IMR-90 (cell line): Measurements from ENCODE around the gene RERE. TPM values are rescaled to one million over a fixed set of nuclear protein-coding genes. Genes with fewer than 3 reads are reported as not detected.

ENCODE experiments used
- ATAC-seq: fragments of 200-7000 bp; cut with Tn5 transposase; 2 replicates; pipeline ENCODE4 v1.9.1; 2020; ENCODE audit warnings: low read depth, mild to moderate bottlenecking, moderate library complexity
- BruUV-seq: library from RNA; stranded (reverse); fragments of 400-500 nt; replicated peaks from 2 replicates; lab custom pipeline; 2021; lab: Mats Ljungman, UMichigan
- CTCF ChIA-PET: fragments of 300-600 bp; formaldehyde crosslinking; extraction: SDS; loops from one replicate; lab custom pipeline; 2021; ENCODE audit warnings: antibody characterized with exemption; lab: Yijun Ruan, JAX
- POLR2A ChIA-PET: fragments of 300-600 bp; sonication (Branson Sonifier 250); formaldehyde crosslinking; loops from one replicate; lab custom pipeline; 2022; ENCODE audit warnings: antibody characterized with exemption; ENCODE audit not compliant: unreplicated experiment; lab: Charles Lee
- DNase-seq: peaks from one replicate; pipeline ENCODE4 v3.0.0; 2013
- H2AFZ ChIP-seq: replicated peaks from 2 replicates; pipeline ENCODE3; 2013; ENCODE audit warnings: low read length, mild to moderate bottlenecking; ENCODE audit not compliant: poor library complexity
- H2AK5ac ChIP-seq: 2 replicates; pipeline ENCODE4 v1.6.1; 2013; ENCODE audit warnings: low read depth, low read length, inconsistent platforms
- H2AK9ac ChIP-seq: replicated peaks from 2 replicates; pipeline ENCODE3; 2013; ENCODE audit warnings: mild to moderate bottlenecking, low read depth, low read length, moderate library complexity; ENCODE audit not compliant: poor library complexity
- H2BK120ac ChIP-seq: 2 replicates; pipeline ENCODE4 v1.6.1; 2013; ENCODE audit warnings: low read depth, low read length, inconsistent platforms
- H2BK15ac ChIP-seq: 3 replicates; pipeline ENCODE4 v1.6.1; 2013; ENCODE audit warnings: low read depth, low read length, inconsistent platforms
- H2BK20ac ChIP-seq: 2 replicates; pipeline ENCODE4 v1.6.1; 2013; ENCODE audit warnings: low read depth, mild to moderate bottlenecking, inconsistent platforms, low read length, moderate library complexity
- H2BK5ac ChIP-seq: 2 replicates; pipeline ENCODE4 v1.6.1; 2013; ENCODE audit warnings: mild to moderate bottlenecking, low read depth, low read length, inconsistent platforms; ENCODE audit not compliant: poor library complexity, severe bottlenecking
- H3K14ac ChIP-seq: replicated peaks from 2 replicates; pipeline ENCODE4 v1.6.1; 2013; ENCODE audit warnings: low read depth, low read length, inconsistent platforms
- H3K18ac ChIP-seq: 2 replicates; pipeline ENCODE4 v1.6.1; 2013; ENCODE audit warnings: low read depth, low read length, control low read depth
- H3K23ac ChIP-seq: 2 replicates; pipeline ENCODE4 v1.6.1; 2013; ENCODE audit warnings: low read depth, low read length, inconsistent platforms
- H3K27ac ChIP-seq: 2 replicates; pipeline ENCODE4 v1.5.1; 2013; ENCODE audit warnings: mild to moderate bottlenecking, control low read depth, low read length; ENCODE audit not compliant: insufficient read depth
- H3K27me3 ChIP-seq: 2 replicates; pipeline ENCODE4 v1.6.1; 2013; ENCODE audit warnings: low read length; ENCODE audit not compliant: control insufficient read depth, insufficient read depth
- H3K36me3 ChIP-seq: 2 replicates; pipeline ENCODE4 v1.6.1; 2013; ENCODE audit warnings: low read length, mixed read lengths; ENCODE audit not compliant: control insufficient read depth, insufficient read depth
- H3K4ac ChIP-seq: 2 replicates; pipeline ENCODE4 v1.6.1; 2013; ENCODE audit warnings: low read depth, low read length, inconsistent platforms
- H3K4me1 ChIP-seq: 2 replicates; pipeline ENCODE4 v1.6.1; 2013; ENCODE audit warnings: low read length, mixed read lengths; ENCODE audit not compliant: control insufficient read depth, insufficient read depth
- H3K4me2 ChIP-seq: 2 replicates; pipeline ENCODE4 v1.6.1; 2013; ENCODE audit warnings: low read depth, mild to moderate bottlenecking, control low read depth, low read length, moderate library complexity
- H3K4me3 ChIP-seq: 2 replicates; pipeline ENCODE4 v1.5.1; 2013; ENCODE audit warnings: low read depth, mild to moderate bottlenecking, control low read depth, low read length, moderate library complexity; ENCODE audit not compliant: insufficient read depth
- H3K56ac ChIP-seq: 2 replicates; pipeline ENCODE4 v1.6.1; 2013; ENCODE audit warnings: low read length, inconsistent platforms; ENCODE audit not compliant: insufficient read depth; ENCODE audit errors: extremely low read depth
- H3K79me1 ChIP-seq, 2 experiments: 2 replicates each; pipeline ENCODE4 v1.6.1; 2013; ENCODE audit warnings: low read length in 2 of 2, inconsistent platforms in 1 of 2, low read depth in 1 of 2
- H3K9ac ChIP-seq: 2 replicates; pipeline ENCODE4 v1.6.1; 2013; ENCODE audit warnings: low read depth, low read length, control low read depth
- H3K9me1 ChIP-seq: 2 replicates; pipeline ENCODE4 v1.6.1; 2013; ENCODE audit warnings: low read length, inconsistent platforms; ENCODE audit not compliant: insufficient read depth
- H3K9me3 ChIP-seq: 2 replicates; pipeline ENCODE4 v1.6.1; 2013; ENCODE audit warnings: low read length; ENCODE audit not compliant: control insufficient read depth, insufficient read depth
- H4K20me1 ChIP-seq: 2 replicates; pipeline ENCODE4 v1.6.1; 2013; ENCODE audit warnings: low read length, inconsistent platforms; ENCODE audit not compliant: insufficient read depth
- H4K5ac ChIP-seq: 2 replicates; pipeline ENCODE4 v1.6.1; 2013; ENCODE audit warnings: mild to moderate bottlenecking, low read depth, low read length, control low read depth
- H4K8ac ChIP-seq, 2 experiments: 2 replicates each; pipeline ENCODE4 v1.6.1; 2013; ENCODE audit warnings: low read depth in 2 of 2, low read length in 2 of 2, control low read depth in 1 of 2, inconsistent platforms in 1 of 2
- H4K91ac ChIP-seq: 2 replicates; pipeline ENCODE4 v1.6.1; 2013; ENCODE audit warnings: low read depth, low read length, inconsistent platforms; ENCODE audit not compliant: insufficient read depth
- BHLHE40 ChIP-seq: fragments of 150-350 bp; IDR thresholded peaks from 2 replicates; pipeline ENCODE4 v1.6.1; 2016; ENCODE audit warnings: mild to moderate bottlenecking, low read depth, low read length
- CEBPB ChIP-seq: IDR thresholded peaks from 2 replicates; pipeline ENCODE4 v1.6.1; 2012; ENCODE audit warnings: low read depth, low read length, improper control_type of control experiment
- CHD1 ChIP-seq: IDR thresholded peaks from 2 replicates; pipeline ENCODE4 v1.6.1; 2012; ENCODE audit warnings: low read depth, low read length, improper control_type of control experiment
- CTCF ChIP-seq: conservative IDR thresholded peaks from 2 replicates; pipeline ENCODE4 v1.5.1; 2012; ENCODE audit warnings: mild to moderate bottlenecking, low read depth, low read length, improper control_type of control experiment
- ELK1 ChIP-seq: fragments of 150-350 bp; IDR thresholded peaks from 2 replicates; pipeline ENCODE4 v1.6.1; 2016; ENCODE audit warnings: low read depth, mild to moderate bottlenecking, low read length, moderate library complexity, borderline replicate concordance
- FOS ChIP-seq: fragments of 150-350 bp; IDR thresholded peaks from 2 replicates; pipeline ENCODE4 v1.6.1; 2016; ENCODE audit warnings: low read depth, low read length
- MAFK ChIP-seq: IDR thresholded peaks from 2 replicates; pipeline ENCODE4 v1.6.1; 2012; ENCODE audit warnings: low read depth, low read length, improper control_type of control experiment
- MAZ ChIP-seq: IDR thresholded peaks from 2 replicates; pipeline ENCODE4 v1.6.1; 2012; ENCODE audit warnings: low read depth, mild to moderate bottlenecking, low read length, improper control_type of control experiment, moderate library complexity, borderline replicate concordance
- MXI1 ChIP-seq: IDR thresholded peaks from 2 replicates; pipeline ENCODE4 v1.6.1; 2012; ENCODE audit warnings: low read depth, mild to moderate bottlenecking, low read length, moderate library complexity, borderline replicate concordance
- NFE2L2 ChIP-seq: fragments of 150-350 bp; IDR thresholded peaks from 2 replicates; pipeline ENCODE4 v1.6.1; 2016; ENCODE audit warnings: low read depth, mild to moderate bottlenecking, low read length
- POLR2A ChIP-seq: IDR thresholded peaks from 2 replicates; pipeline ENCODE4 v1.6.1; 2012; ENCODE audit warnings: mild to moderate bottlenecking, low read depth, low read length
- RAD21 ChIP-seq: IDR thresholded peaks from 2 replicates; pipeline ENCODE4 v1.6.1; 2012; ENCODE audit warnings: low read length, improper control_type of control experiment
- RCOR1 ChIP-seq: IDR thresholded peaks from 2 replicates; pipeline ENCODE4 v1.6.1; 2012; ENCODE audit warnings: mild to moderate bottlenecking, low read length, improper control_type of control experiment; ENCODE audit not compliant: insufficient replicate concordance
- RFX5 ChIP-seq: IDR thresholded peaks from 2 replicates; pipeline ENCODE4 v1.8.0; 2012; ENCODE audit warnings: low read depth, mild to moderate bottlenecking, low read length, moderate library complexity
- SMC3 ChIP-seq: fragments of 150-350 bp; IDR thresholded peaks from 2 replicates; pipeline ENCODE4 v1.6.1; 2016; ENCODE audit warnings: low read depth, mild to moderate bottlenecking, antibody characterized with exemption, low read length, moderate library complexity
- USF2 ChIP-seq: fragments of 150-350 bp; IDR thresholded peaks from 2 replicates; pipeline ENCODE4 v1.6.1; 2017; ENCODE audit warnings: mild to moderate bottlenecking, antibody characterized with exemption, low read length, low read depth
- WGBS, 2 experiments: methylation state at CpG; one replicate each; pipeline versions ENCODE4 v1.1.5 to v1.1.7; 2013; ENCODE audit warnings: missing lambda C conversion rate in 2 of 2; ENCODE audit not compliant: insufficient read length in 1 of 2; ENCODE audit errors: extremely low coverage in 2 of 2; 5-methylcytosine and 5-hydroxymethylcytosine counted together
- dilution Hi-C: fragments of 300-500 bp; cut with HindIII; formaldehyde crosslinking; loops from one replicate; pipeline ENCODE4 v1.14.3; 2018; ENCODE audit warnings: low sequenced_read_pairs; ENCODE audit not compliant: unreplicated experiment
- in situ Hi-C: fragments of 300-500 bp; cut with MboI; formaldehyde crosslinking; loops from 3 replicates; pipeline ENCODE4 v1.14.3; 2019; ENCODE audit warnings: low sequenced_read_pairs, inconsistent platforms, mixed read lengths
- intact Hi-C: fragments of 100-400 bp; cut with micrococcal nuclease; formaldehyde crosslinking; loops from 2 replicates; pipeline ENCODE4 v1.10.0; 2022
- polyA plus RNA-seq, 3 experiments: library from polyadenylated mRNA; depleted of rRNA; stranded (reverse); fragments of >200 nt; gene quantifications; 2 replicates each; pipeline ENCODE4 v1.2.3, GENCODE V29; 2012; ENCODE audit warnings: low replicate concordance in 1 of 3
- total RNA-seq: library from RNA; depleted of rRNA; stranded (reverse); fragments of >200 nt; gene quantifications from 2 replicates; pipeline ENCODE4 v1.2.3, GENCODE V29; 2012

RERE gene
- total and polyA plus RNA-seq, 2 of the 4 experiments (the other 2 are of a cell fraction), result 11.5 to 25.1 TPM

- DNase-seq (no peak), ATAC-seq (no peak)
- Histone ChIP-seq H2BK15ac (no peak overlapping the region), H4K91ac (no peak overlapping the region), H2BK5ac (no peak overlapping the region), H3K79me1 (peaks cover 10 to 15% of the 10 kb centered on the region in 2 experiments; a peak in 3 of 4 replicates), H2BK120ac (no peak overlapping the region), H3K9me1 (no peaks in the 10 kb centered on the region), H3K14ac (no peak overlapping the region), H4K20me1 (peaks cover 3% of the 10 kb centered on the region; the same call in 1 of the 2 replicates), H2BK20ac (no peak overlapping the region), H2AK5ac (no peak overlapping the region), H3K4me3 (no peak overlapping the region), H3K18ac (no peak overlapping the region), H3K36me3 (no peaks in the 10 kb centered on the region), H3K56ac (no peak overlapping the region), H3K4me2 (no peak overlapping the region), H3K23ac (no peak overlapping the region), H3K4me1 (peaks cover 2% of the 10 kb centered on the region; the same call in 1 of the 2 replicates), H2AFZ (no peak overlapping the region), H3K27me3 (no peaks in the 10 kb centered on the region), H3K9me3 (peaks cover 10% of the 10 kb centered on the region), H3K27ac (no peak overlapping the region), H4K8ac (no peak overlapping the region), H2AK9ac (no peak overlapping the region), H3K4ac (no peak overlapping the region), H3K9ac (no peak overlapping the region), H4K5ac (no peak overlapping the region)
- no TSS peak for BruUV-seq
- dilution Hi-C loops, result no loop called here
- intact Hi-C loops, result loop anchor here (5.0 kb wide), 1 partner anchor 746 kb away; no protein-coding TSS in a partner anchor
- CTCF ChIA-PET, result no interaction called here
- TF ChIP-seq MXI1 (no peak), CHD1 (no peak), POLR2A (no peak), USF2 (no peak), NFE2L2 (no peak), MAZ (no peak), CEBPB (no peak), SMC3 (no peak), ELK1 (no peak), BHLHE40 (no peak), RFX5 (no peak), MAFK (no peak), FOS (no peak), CTCF (no peak), RCOR1 (no peak), RAD21 (no peak)
- in situ Hi-C loops, result loop anchor here (5.0 kb wide), 1 partner anchor 166 kb away; no protein-coding TSS in a partner anchor
- no CpG with 5 or more reads among the region's 3 CpGs for WGBS, 2 experiments
- POLR2A ChIA-PET, result no interaction called here
Measured at GRCh38 chr1:8728464-8728863, 89.0 kb downstream of the RERE start.
